ENCODE measurements around the gene DNM3. TPM values are rescaled to one million over a fixed set of nuclear protein-coding genes. Genes with fewer than 3 reads are reported as not detected.

Gene DNM3
- total and polyA plus RNA-seq, 5 donors from 2014 or later, result 0.76 to 5.5 (median 1.6) TPM

- Mint-ChIP-seq H3K27ac (no peak overlapping the region), H3K27me3 (no peaks in the 10 kb centered on the region), H3K9me3 (peaks cover 0 to 7% (median 0%) of the 10 kb centered on the region in 7 donors), H3K4me1 (peaks cover 0 to 19% (median 3%) of the 10 kb centered on the region in 4 donors), H3K36me3 (no peaks in the 10 kb centered on the region), H3K4me3 (no peak overlapping the region)
- DNase-seq (no peak), ATAC-seq (ENCODE audit: low read depth in 2 of 2) (no peak)
- H3K9me3 ChIP-seq (ENCODE audit: control insufficient read depth in 2 of 2, low read length in 2 of 2), result no peaks in the 10 kb centered on the region
- no peaks in the 10 kb centered on the region for H3K4me1 ChIP-seq (ENCODE audit: control insufficient read depth, insufficient read depth, low read length, poor library complexity, severe bottlenecking)
- H3K27ac ChIP-seq (ENCODE audit: insufficient read depth, low read length, poor library complexity, severe bottlenecking), result no peak overlapping the region
- H3K27me3 ChIP-seq (ENCODE audit: control insufficient read depth, insufficient read depth, low read length), result no peaks in the 10 kb centered on the region
- H3K36me3 ChIP-seq (ENCODE audit: control insufficient read depth, insufficient read depth, low read length), result no peaks in the 10 kb centered on the region
- no peak overlapping the region for H3K4me3 ChIP-seq (ENCODE audit: low read depth, low read length)
Measured at GRCh38 chr1:172148707-172149106, 307.4 kb downstream of the DNM3 start.

GRCh38 chr1:172149346-172149745 lies 308.0 kb downstream of the DNM3 start:
- no peak overlapping the region for H3K4me3 Mint-ChIP-seq
- H3K36me3 Mint-ChIP-seq, result no peaks in the 10 kb centered on the region
- H3K9me3 Mint-ChIP-seq, result peaks cover 0 to 7% (median 0%) of the 10 kb centered on the region in 7 donors
- Histone ChIP-seq H3K27me3 (ENCODE audit: control insufficient read depth, insufficient read depth, low read length) (no peaks in the 10 kb centered on the region), H3K27ac (ENCODE audit: insufficient read depth, low read length, poor library complexity, severe bottlenecking) (no peak overlapping the region), H3K9me3 (ENCODE audit: control insufficient read depth in 2 of 2, low read length in 2 of 2) (no peaks in the 10 kb centered on the region), H3K4me1 (ENCODE audit: control insufficient read depth, insufficient read depth, low read length, poor library complexity, severe bottlenecking) (no peaks in the 10 kb centered on the region), H3K36me3 (ENCODE audit: control insufficient read depth, insufficient read depth, low read length) (no peaks in the 10 kb centered on the region), H3K4me3 (ENCODE audit: low read depth, low read length) (no peak overlapping the region)
- peaks cover under 1 to 21% (median 5%) of the 10 kb centered on the region in 4 donors for H3K4me1 Mint-ChIP-seq
- H3K27ac Mint-ChIP-seq, result no peak overlapping the region
- ATAC-seq (ENCODE audit: low read depth in 2 of 2) (no peak), DNase-seq (no peak)
- no peaks in the 10 kb centered on the region for H3K27me3 Mint-ChIP-seq

GRCh38 chr1:172154551-172154950 lies 313.3 kb downstream of the DNM3 start:
- H3K4me3 ChIP-seq (ENCODE audit: low read depth, low read length), result peak overlapping the region; percentile 67
- Mint-ChIP-seq H3K9me3 (peaks cover 0 to 7% (median 1%) of the 10 kb centered on the region in 7 donors), H3K27me3 (no peaks in the 10 kb centered on the region), H3K27ac (peak overlapping the region; percentile 37 to 98 (median 87)), H3K4me1 (peaks cover 7 to 20% (median 12%) of the 10 kb centered on the region in 4 donors), H3K4me3 (peak overlapping the region; percentile 1 to 67 (median 10)), H3K36me3 (peaks cover 3% of the 10 kb centered on the region)
- peak overlapping the region; percentile 45 for H3K27ac ChIP-seq (ENCODE audit: insufficient read depth, low read length, poor library complexity, severe bottlenecking)
- ATAC-seq (ENCODE audit: low read depth in 2 of 2) (peak; percentile 99 to 100), DNase-seq (peak in 2 of 3 donors; percentile 36 to 77)
- no peaks in the 10 kb centered on the region for H3K27me3 ChIP-seq (ENCODE audit: control insufficient read depth, insufficient read depth, low read length)
- no peaks in the 10 kb centered on the region for H3K4me1 ChIP-seq (ENCODE audit: control insufficient read depth, insufficient read depth, low read length, poor library complexity, severe bottlenecking)
- H3K36me3 ChIP-seq (ENCODE audit: control insufficient read depth, insufficient read depth, low read length), result no peaks in the 10 kb centered on the region
- H3K9me3 ChIP-seq (ENCODE audit: control insufficient read depth in 2 of 2, low read length in 2 of 2), result no peaks in the 10 kb centered on the region

GRCh38 chr1:172155766-172156165 lies 314.5 kb downstream of the DNM3 start:
- H3K9me3 ChIP-seq (ENCODE audit: control insufficient read depth in 2 of 2, low read length in 2 of 2), result no peaks in the 10 kb centered on the region
- Mint-ChIP-seq H3K4me1 (peaks cover 7 to 20% (median 9%) of the 10 kb centered on the region in 4 donors), H3K36me3 (peaks cover 3% of the 10 kb centered on the region), H3K4me3 (no peak overlapping the region), H3K9me3 (peaks cover 0 to 7% (median 1%) of the 10 kb centered on the region in 7 donors), H3K27me3 (no peaks in the 10 kb centered on the region), H3K27ac (peak overlapping the region in 1 of 3 donors; percentile 56)
- H3K4me3 ChIP-seq (ENCODE audit: low read depth, low read length), result no peak overlapping the region
- no peaks in the 10 kb centered on the region for H3K36me3 ChIP-seq (ENCODE audit: control insufficient read depth, insufficient read depth, low read length)
- H3K27ac ChIP-seq (ENCODE audit: insufficient read depth, low read length, poor library complexity, severe bottlenecking), result no peak overlapping the region
- no peak for DNase-seq
- no peak for ATAC-seq (ENCODE audit: low read depth in 2 of 2)
- no peaks in the 10 kb centered on the region for H3K27me3 ChIP-seq (ENCODE audit: control insufficient read depth, insufficient read depth, low read length)
- H3K4me1 ChIP-seq (ENCODE audit: control insufficient read depth, insufficient read depth, low read length, poor library complexity, severe bottlenecking), result no peaks in the 10 kb centered on the region

GRCh38 chr1:172162236-172162635 lies 320.9 kb downstream of the DNM3 start:
- no peaks in the 10 kb centered on the region for H3K36me3 Mint-ChIP-seq
- no peaks in the 10 kb centered on the region for H3K27me3 Mint-ChIP-seq
- Histone ChIP-seq H3K4me3 (ENCODE audit: low read depth, low read length) (no peak overlapping the region), H3K4me1 (ENCODE audit: control insufficient read depth, insufficient read depth, low read length, poor library complexity, severe bottlenecking) (no peaks in the 10 kb centered on the region), H3K9me3 (ENCODE audit: control insufficient read depth in 2 of 2, low read length in 2 of 2) (no peaks in the 10 kb centered on the region), H3K27me3 (ENCODE audit: control insufficient read depth, insufficient read depth, low read length) (no peaks in the 10 kb centered on the region), H3K27ac (ENCODE audit: insufficient read depth, low read length, poor library complexity, severe bottlenecking) (no peak overlapping the region), H3K36me3 (ENCODE audit: control insufficient read depth, insufficient read depth, low read length) (no peaks in the 10 kb centered on the region)
- H3K4me3 Mint-ChIP-seq, result no peak overlapping the region
- H3K27ac Mint-ChIP-seq, result no peak overlapping the region
- no peak for ATAC-seq (ENCODE audit: low read depth in 2 of 2)
- H3K9me3 Mint-ChIP-seq, result peaks cover 0 to 3% (median 0%) of the 10 kb centered on the region in 7 donors
- H3K4me1 Mint-ChIP-seq, result no peaks in the 10 kb centered on the region
- no peak for DNase-seq

- no peak overlapping the region for H3K4me3 ChIP-seq (ENCODE audit: low read depth, low read length)
- H3K27me3 Mint-ChIP-seq, result no peaks in the 10 kb centered on the region
- ATAC-seq (ENCODE audit: low read depth in 2 of 2), result no peak
- no peaks in the 10 kb centered on the region for H3K4me1 ChIP-seq (ENCODE audit: control insufficient read depth, insufficient read depth, low read length, poor library complexity, severe bottlenecking)
- no peaks in the 10 kb centered on the region for H3K4me1 Mint-ChIP-seq
- H3K27me3 ChIP-seq (ENCODE audit: control insufficient read depth, insufficient read depth, low read length), result no peaks in the 10 kb centered on the region
- H3K9me3 ChIP-seq (ENCODE audit: control insufficient read depth in 2 of 2, low read length in 2 of 2), result no peaks in the 10 kb centered on the region
- H3K4me3 Mint-ChIP-seq, result no peak overlapping the region
- no peak overlapping the region for H3K27ac ChIP-seq (ENCODE audit: insufficient read depth, low read length, poor library complexity, severe bottlenecking)
- H3K9me3 Mint-ChIP-seq, result peaks cover 0 to 3% (median 0%) of the 10 kb centered on the region in 7 donors
- DNase-seq, result no peak
- H3K36me3 Mint-ChIP-seq, result no peaks in the 10 kb centered on the region
- no peaks in the 10 kb centered on the region for H3K36me3 ChIP-seq (ENCODE audit: control insufficient read depth, insufficient read depth, low read length)
- no peak overlapping the region for H3K27ac Mint-ChIP-seq
Measured at GRCh38 chr1:172163498-172164215, 322.4 kb downstream of the DNM3 start.

GRCh38 chr1:172165403-172165802 lies 324.1 kb downstream of the DNM3 start:
- no peak overlapping the region for H3K27ac Mint-ChIP-seq
- Histone ChIP-seq H3K27ac (ENCODE audit: insufficient read depth, low read length, poor library complexity, severe bottlenecking) (no peak overlapping the region), H3K4me1 (ENCODE audit: control insufficient read depth, insufficient read depth, low read length, poor library complexity, severe bottlenecking) (no peaks in the 10 kb centered on the region), H3K36me3 (ENCODE audit: control insufficient read depth, insufficient read depth, low read length) (no peaks in the 10 kb centered on the region), H3K27me3 (ENCODE audit: control insufficient read depth, insufficient read depth, low read length) (no peaks in the 10 kb centered on the region), H3K4me3 (ENCODE audit: low read depth, low read length) (no peak overlapping the region), H3K9me3 (ENCODE audit: control insufficient read depth in 2 of 2, low read length in 2 of 2) (no peaks in the 10 kb centered on the region)
- DNase-seq, result no peak
- no peaks in the 10 kb centered on the region for H3K36me3 Mint-ChIP-seq
- H3K27me3 Mint-ChIP-seq, result no peaks in the 10 kb centered on the region
- peaks cover 0 to 3% (median 0%) of the 10 kb centered on the region in 7 donors for H3K9me3 Mint-ChIP-seq
- no peaks in the 10 kb centered on the region for H3K4me1 Mint-ChIP-seq
- no peak for ATAC-seq (ENCODE audit: low read depth in 2 of 2)
- no peak overlapping the region for H3K4me3 Mint-ChIP-seq
